Endodermal cell (in vitro differentiated cells): ENCODE results near the gene SYCE1L. TPM values are rescaled to one million over a fixed set of nuclear protein-coding genes. Genes with fewer than 3 reads are reported as not detected.
A peak's percentile ranks its signal among the peaks of the same experiment; 100 is the strongest.

ENCODE experiments used
- DNase-seq: peaks from one replicate; pipeline ENCODE4 v3.0.0-alpha.2; 2017
- H3K27ac ChIP-seq: 2 replicates; pipeline ENCODE4 v1.5.1; 2013; ENCODE audit warnings: mild to moderate bottlenecking, low read depth, low read length, moderate library complexity
- H3K27me3 ChIP-seq: 2 replicates; pipeline ENCODE4 v1.6.1; 2013; ENCODE audit warnings: mild to moderate bottlenecking, low read length, moderate library complexity; ENCODE audit not compliant: insufficient read depth, control insufficient read depth, poor library complexity, severe bottlenecking
- H3K36me3 ChIP-seq: 2 replicates; pipeline ENCODE4 v1.7.0; 2013; ENCODE audit warnings: mild to moderate bottlenecking, low read length, moderate library complexity; ENCODE audit not compliant: control insufficient read depth, insufficient read depth
- H3K4me1 ChIP-seq: one replicate; pipeline ENCODE4 v1.7.0; 2013; ENCODE audit warnings: low read length; ENCODE audit not compliant: control insufficient read depth, insufficient read depth
- H3K4me3 ChIP-seq: 2 replicates; pipeline ENCODE4 v1.5.1; 2013; ENCODE audit warnings: mild to moderate bottlenecking, low read length, moderate library complexity
- H3K9ac ChIP-seq: 2 replicates; pipeline ENCODE4 v1.6.1; 2013; ENCODE audit warnings: mild to moderate bottlenecking, low read length, moderate library complexity; ENCODE audit not compliant: poor library complexity, severe bottlenecking; ENCODE audit errors: extremely low read depth
- H3K9me3 ChIP-seq: 2 replicates; pipeline ENCODE4 v1.6.1; 2013; ENCODE audit warnings: mild to moderate bottlenecking, low read length, moderate library complexity; ENCODE audit not compliant: control insufficient read depth
- H3K27ac Mint-ChIP-seq: 2 replicates; pipeline ENCODE4 v1.8.0; 2020; ENCODE audit warnings: mixed read lengths
- H3K27me3 Mint-ChIP-seq: 2 replicates; pipeline ENCODE4 v1.8.0; 2021; ENCODE audit warnings: mild to moderate bottlenecking, mixed read lengths; ENCODE audit not compliant: insufficient read depth
- H3K36me3 Mint-ChIP-seq: 2 replicates; pipeline ENCODE4 v1.8.0; 2020; ENCODE audit warnings: low read depth, mixed read lengths
- H3K4me1 Mint-ChIP-seq: 2 replicates; pipeline ENCODE4 v1.8.0; 2020; ENCODE audit warnings: mixed read lengths
- H3K4me3 Mint-ChIP-seq: 2 replicates; pipeline ENCODE4 v1.8.0; 2020; ENCODE audit warnings: mild to moderate bottlenecking, moderate library complexity, mixed read lengths
- H3K9me3 Mint-ChIP-seq: 2 replicates; pipeline ENCODE4 v1.8.0; 2020; ENCODE audit warnings: mild to moderate bottlenecking, mixed read lengths
- WGBS, 2 experiments: methylation state at CpG; one replicate each; pipeline versions ENCODE4 v1.1.5 to v1.1.7; 2013; ENCODE audit warnings: missing lambda C conversion rate in 2 of 2, mixed read lengths in 1 of 2; ENCODE audit not compliant: insufficient coverage in 1 of 2, insufficient read length in 1 of 2; 5-methylcytosine and 5-hydroxymethylcytosine counted together
- total RNA-seq, 2 donors: library from RNA; stranded (reverse); fragmentation: NEBNext Ultra II Directional in 1 of 2; extraction: Animal tissue kit (Norgen Biotek cat#: 25700) in 1 of 2; gene quantifications; 2 replicates in 1 of 2; 3 replicates in 1 of 2; pipeline ENCODE4 v1.2.1, GENCODE V29; 2021
- TF ChIP-seq, protein P1 (sequence below): fragments of 200-600 bp; sonication (generic); conservative IDR thresholded peaks from 2 replicates; pipeline ENCODE4 v1.5.0; 2021; ENCODE audit warnings: antibody characterized with exemption, mild to moderate bottlenecking

The SYCE1L gene
- total RNA-seq, 2 donors from 2014 or later = 13.6 to 19.9 TPM

GRCh38 chr16:77221482-77221881 lies 22.3 kb downstream of the SYCE1L start:
- no peak for DNase-seq
- WGBS, 2 experiments = 95 to 100% methylated on average over 1 to 4 of the region's 4 CpGs
- H3K27ac ChIP-seq = no peak overlapping the region
- H3K9me3 ChIP-seq = no peaks in the 10 kb centered on the region
- no peaks in the 10 kb centered on the region for H3K36me3 ChIP-seq
- H3K9me3 Mint-ChIP-seq = no peaks in the 10 kb centered on the region
- H3K9ac ChIP-seq = no peak overlapping the region
- H3K4me1 Mint-ChIP-seq = peaks cover 2% of the 10 kb centered on the region
- no peak overlapping the region for H3K4me3 Mint-ChIP-seq
- H3K4me1 ChIP-seq = no peaks in the 10 kb centered on the region
- TF ChIP-seq, protein P1, sequence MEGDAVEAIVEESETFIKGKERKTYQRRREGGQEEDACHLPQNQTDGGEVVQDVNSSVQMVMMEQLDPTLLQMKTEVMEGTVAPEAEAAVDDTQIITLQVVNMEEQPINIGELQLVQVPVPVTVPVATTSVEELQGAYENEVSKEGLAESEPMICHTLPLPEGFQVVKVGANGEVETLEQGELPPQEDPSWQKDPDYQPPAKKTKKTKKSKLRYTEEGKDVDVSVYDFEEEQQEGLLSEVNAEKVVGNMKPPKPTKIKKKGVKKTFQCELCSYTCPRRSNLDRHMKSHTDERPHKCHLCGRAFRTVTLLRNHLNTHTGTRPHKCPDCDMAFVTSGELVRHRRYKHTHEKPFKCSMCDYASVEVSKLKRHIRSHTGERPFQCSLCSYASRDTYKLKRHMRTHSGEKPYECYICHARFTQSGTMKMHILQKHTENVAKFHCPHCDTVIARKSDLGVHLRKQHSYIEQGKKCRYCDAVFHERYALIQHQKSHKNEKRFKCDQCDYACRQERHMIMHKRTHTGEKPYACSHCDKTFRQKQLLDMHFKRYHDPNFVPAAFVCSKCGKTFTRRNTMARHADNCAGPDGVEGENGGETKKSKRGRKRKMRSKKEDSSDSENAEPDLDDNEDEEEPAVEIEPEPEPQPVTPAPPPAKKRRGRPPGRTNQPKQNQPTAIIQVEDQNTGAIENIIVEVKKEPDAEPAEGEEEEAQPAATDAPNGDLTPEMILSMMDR = no peak
- H3K4me3 ChIP-seq = no peak overlapping the region
- peaks cover 24% of the 10 kb centered on the region for H3K27me3 Mint-ChIP-seq
- no peak overlapping the region for H3K27ac Mint-ChIP-seq
- H3K27me3 ChIP-seq = peaks cover 40% of the 10 kb centered on the region
- H3K36me3 Mint-ChIP-seq = no peaks in the 10 kb centered on the region

- no peak overlapping the region for H3K4me3 Mint-ChIP-seq
- no peak overlapping the region for H3K9ac ChIP-seq
- peaks cover 39% of the 10 kb centered on the region for H3K27me3 Mint-ChIP-seq
- peak; percentile 89 for DNase-seq
- no peak overlapping the region for H3K4me3 ChIP-seq
- H3K27ac ChIP-seq = no peak overlapping the region
- peaks cover 2% of the 10 kb centered on the region for H3K4me1 Mint-ChIP-seq
- no peaks in the 10 kb centered on the region for H3K36me3 Mint-ChIP-seq
- H3K9me3 ChIP-seq = no peaks in the 10 kb centered on the region
- H3K36me3 ChIP-seq = no peaks in the 10 kb centered on the region
- H3K27ac Mint-ChIP-seq = no peak overlapping the region
- no peaks in the 10 kb centered on the region for H3K9me3 Mint-ChIP-seq
- H3K27me3 ChIP-seq = peaks cover 56% of the 10 kb centered on the region
- no peaks in the 10 kb centered on the region for H3K4me1 ChIP-seq
- 63 to 69% methylated on average over 6 to 10 of the region's 10 CpGs for WGBS, 2 experiments
- TF ChIP-seq, protein P1 = peak; percentile 77
Observed at GRCh38 chr16:77223184-77223583, 24.0 kb downstream of the SYCE1L start.

GRCh38 chr16:77225182-77225581 lies 26.0 kb downstream of the SYCE1L start:
- Mint-ChIP-seq H3K4me3 (no peak overlapping the region), H3K27me3 (peaks cover 53% of the 10 kb centered on the region), H3K27ac (no peak overlapping the region), H3K36me3 (no peaks in the 10 kb centered on the region), H3K4me1 (peaks cover 2% of the 10 kb centered on the region), H3K9me3 (no peaks in the 10 kb centered on the region)
- no peak for DNase-seq
- no peak overlapping the region for H3K9ac ChIP-seq
- peaks cover 75% of the 10 kb centered on the region for H3K27me3 ChIP-seq
- TF ChIP-seq, protein P1 = no peak
- H3K4me3 ChIP-seq = no peak overlapping the region
- no peak overlapping the region for H3K27ac ChIP-seq
- WGBS, 2 experiments = 91 to 97% methylated on average over 3 of the region's 3 CpGs
- H3K9me3 ChIP-seq = no peaks in the 10 kb centered on the region
- no peaks in the 10 kb centered on the region for H3K4me1 ChIP-seq
- H3K36me3 ChIP-seq = no peaks in the 10 kb centered on the region
